Right lobe of liver (tissue), 6 donors: ENCODE data around the gene ADGRE2. TPM values are rescaled to one million over a fixed set of nuclear protein-coding genes. Genes with fewer than 3 reads are reported as not detected.

Experiments
- ATAC-seq, 4 donors: fragments of 200-7000 bp; cut with Tn5 transposase; one replicate each; pipeline ENCODE4 v1.9.1; 2020; ENCODE audit warnings: mild to moderate bottlenecking in 4 of 4, moderate library complexity in 4 of 4
- DNase-seq, 3 donors: peaks; one replicate each; pipeline ENCODE4 v3.0.0-alpha.2; 2020
- H3K27ac ChIP-seq, 3 donors: fragments of 200-600 bp; one replicate each; pipeline ENCODE4 v1.8.0; 2022
- H3K27me3 ChIP-seq, 2 donors: fragments of 200-600 bp; one replicate each; pipeline ENCODE4 v1.8.0; 2022
- H3K36me3 ChIP-seq, 4 donors: fragments of 200-600 bp; sonication (generic) in 1 of 4; one replicate each; pipeline versions ENCODE4 v1.5.1 to v1.8.0; 2017 to 2022; ENCODE audit warnings: control low read depth in 1 of 4
- H3K4me1 ChIP-seq, 4 donors: fragments of 200-600 bp; sonication (generic) in 1 of 4; one replicate each; pipeline versions ENCODE4 v1.5.1 to v1.8.0; 2017 to 2022; ENCODE audit warnings: control low read depth in 1 of 4
- H3K4me3 ChIP-seq, 3 donors: fragments of 200-600 bp; one replicate each; pipeline ENCODE4 v1.8.0; 2022
- H3K9me3 ChIP-seq, 4 donors: fragments of 200-600 bp; sonication (generic) in 1 of 4; one replicate each; pipeline versions ENCODE4 v1.5.1 to v1.8.0; 2017 to 2022; ENCODE audit warnings: control low read depth in 1 of 4
- POLR2A ChIP-seq: fragments of 450-650 bp; IDR thresholded peaks from one replicate; pipeline ENCODE4 v1.6.1; 2017; ENCODE audit warnings: antibody characterized with exemption, mild to moderate bottlenecking
- WGBS: methylation state at CpG from one replicate; pipeline ENCODE4 v1.1.6; 2018; ENCODE audit warnings: low coverage, low lambda C conversion rate; ENCODE audit not compliant: insufficient coverage; ENCODE audit errors: missing lambda C conversion rate; 5-methylcytosine and 5-hydroxymethylcytosine counted together
- intact Hi-C, 2 donors: fragments of 100-400 bp; cut with DNase I; formaldehyde crosslinking; loops; one replicate each; pipeline versions ENCODE4 v1.11.2 to v1.14.1; 2022
- total RNA-seq, 6 experiments: library from RNA; depleted of rRNA in 2 of 6; stranded (reverse); fragments of >200 nt in 2 of 6; fragmentation: NEBNext Ultra II Directional in 3 of 6; extraction: Animal tissue kit (Norgen Biotek cat#: 25700) in 3 of 6; gene quantifications; one replicate each; pipeline versions ENCODE4 v1.1.0 to v1.2.4, GENCODE V29; 2016 to 2023
- TF ChIP-seq, protein P1 (sequence below), 4 donors: fragments of 200-600 bp in 3 of 4; fragments of 450-650 bp in 1 of 4; IDR thresholded peaks; one replicate each; pipeline versions ENCODE4 v1.5.1 to v1.8.0; 2016 to 2022; ENCODE audit warnings: antibody characterized with exemption in 4 of 4, mild to moderate bottlenecking in 2 of 4
- donor health status: DM: no; HTN: yes; CAD: no.
- donor health status: DM: no; HTN: no; CAD: no.
- donor health status: DM: no; HTN: no; CAD: no.
- donor health status: DM: no; HTN: yes; CAD: no.
- donor health status: DM: no; HTN: yes; CAD: no.

The ADGRE2 gene
- total RNA-seq, 6 experiments from 2014 or later = 1.6 to 5.7 (median 1.9) TPM

DNA sequence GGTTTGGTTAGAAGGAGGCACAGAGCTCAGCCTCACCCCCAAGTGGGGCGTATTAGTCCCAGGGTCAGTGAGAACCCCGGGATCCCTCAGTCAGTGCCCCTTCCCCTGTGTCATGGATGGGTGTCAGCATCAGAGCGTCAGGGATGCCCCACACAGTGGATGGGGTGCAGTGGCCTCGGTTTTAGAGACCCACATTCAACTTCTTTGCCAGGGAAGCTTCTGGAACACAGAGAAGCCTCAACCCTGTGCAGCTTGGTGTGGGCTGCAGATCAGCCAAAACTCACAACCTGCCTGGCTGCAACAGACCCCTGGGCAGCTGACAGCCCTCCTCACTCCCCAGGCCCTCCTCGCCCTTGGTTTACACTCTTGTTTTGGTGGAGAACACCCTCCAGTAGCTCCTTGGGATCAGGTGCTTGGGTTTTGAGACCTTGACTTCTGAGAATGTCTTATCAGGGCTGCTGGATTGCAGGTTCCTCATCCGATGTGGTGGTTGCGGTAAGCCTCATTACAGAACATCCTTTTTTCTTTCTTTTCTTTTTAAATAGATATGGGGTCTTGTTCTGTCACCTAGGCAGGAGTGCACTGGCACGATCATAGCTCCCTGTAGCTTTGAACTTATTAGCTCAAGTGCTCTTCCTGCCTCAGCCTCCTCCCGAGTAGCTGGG, 77.5 kb downstream of the ADGRE2 start:
- intact Hi-C loops = no loop called here
- Histone ChIP-seq H3K9me3 (no peaks in the 10 kb centered on the region), H3K4me1 (no peaks in the 10 kb centered on the region), H3K27ac (no peak overlapping the region), H3K36me3 (peaks cover 0 to 48% (median 21%) of the 10 kb centered on the region in 4 donors), H3K4me3 (no peak overlapping the region), H3K27me3 (no peaks in the 10 kb centered on the region)
- ATAC-seq (no peak), DNase-seq (no peak)
- 93% methylated on average over 4 of the region's 9 CpGs for WGBS
- TF ChIP-seq POLR2A = no peak
- TF ChIP-seq, protein P1, sequence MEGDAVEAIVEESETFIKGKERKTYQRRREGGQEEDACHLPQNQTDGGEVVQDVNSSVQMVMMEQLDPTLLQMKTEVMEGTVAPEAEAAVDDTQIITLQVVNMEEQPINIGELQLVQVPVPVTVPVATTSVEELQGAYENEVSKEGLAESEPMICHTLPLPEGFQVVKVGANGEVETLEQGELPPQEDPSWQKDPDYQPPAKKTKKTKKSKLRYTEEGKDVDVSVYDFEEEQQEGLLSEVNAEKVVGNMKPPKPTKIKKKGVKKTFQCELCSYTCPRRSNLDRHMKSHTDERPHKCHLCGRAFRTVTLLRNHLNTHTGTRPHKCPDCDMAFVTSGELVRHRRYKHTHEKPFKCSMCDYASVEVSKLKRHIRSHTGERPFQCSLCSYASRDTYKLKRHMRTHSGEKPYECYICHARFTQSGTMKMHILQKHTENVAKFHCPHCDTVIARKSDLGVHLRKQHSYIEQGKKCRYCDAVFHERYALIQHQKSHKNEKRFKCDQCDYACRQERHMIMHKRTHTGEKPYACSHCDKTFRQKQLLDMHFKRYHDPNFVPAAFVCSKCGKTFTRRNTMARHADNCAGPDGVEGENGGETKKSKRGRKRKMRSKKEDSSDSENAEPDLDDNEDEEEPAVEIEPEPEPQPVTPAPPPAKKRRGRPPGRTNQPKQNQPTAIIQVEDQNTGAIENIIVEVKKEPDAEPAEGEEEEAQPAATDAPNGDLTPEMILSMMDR (IDR thresholded peaks at IDR 0.05) = no peak

DNA sequence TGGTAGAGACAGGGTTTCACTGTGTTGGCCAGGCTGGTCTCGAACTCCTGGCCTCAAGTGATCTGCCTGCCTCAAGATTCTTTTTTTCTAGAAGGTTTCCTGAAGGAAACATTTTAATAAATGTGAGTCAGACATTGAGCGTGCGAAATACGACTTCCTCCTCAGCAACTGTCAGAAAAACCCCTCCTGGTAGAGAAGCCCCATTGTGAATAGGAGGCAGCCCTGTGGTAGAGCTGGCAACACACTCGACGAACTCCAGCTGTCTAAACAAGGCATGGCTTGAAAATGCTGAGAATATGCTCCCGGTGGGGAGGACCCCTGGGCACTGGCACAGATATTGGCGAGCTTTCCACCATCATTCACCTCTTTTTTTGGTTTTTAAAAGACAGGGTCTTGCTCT, 78.7 kb downstream of the ADGRE2 start:
- Histone ChIP-seq H3K36me3 (peaks cover 0 to 57% (median 19%) of the 10 kb centered on the region in 4 donors), H3K27ac (no peak overlapping the region), H3K27me3 (no peaks in the 10 kb centered on the region), H3K4me3 (no peak overlapping the region), H3K9me3 (no peaks in the 10 kb centered on the region), H3K4me1 (no peaks in the 10 kb centered on the region)
- no peak for TF ChIP-seq POLR2A
- TF ChIP-seq, protein P1 (IDR thresholded peaks at IDR 0.05) = no peak
- no peak for ATAC-seq
- no peak for DNase-seq
- WGBS = 96% methylated on average over 4 of the region's 8 CpGs
- intact Hi-C loops = no loop called here

DNA sequence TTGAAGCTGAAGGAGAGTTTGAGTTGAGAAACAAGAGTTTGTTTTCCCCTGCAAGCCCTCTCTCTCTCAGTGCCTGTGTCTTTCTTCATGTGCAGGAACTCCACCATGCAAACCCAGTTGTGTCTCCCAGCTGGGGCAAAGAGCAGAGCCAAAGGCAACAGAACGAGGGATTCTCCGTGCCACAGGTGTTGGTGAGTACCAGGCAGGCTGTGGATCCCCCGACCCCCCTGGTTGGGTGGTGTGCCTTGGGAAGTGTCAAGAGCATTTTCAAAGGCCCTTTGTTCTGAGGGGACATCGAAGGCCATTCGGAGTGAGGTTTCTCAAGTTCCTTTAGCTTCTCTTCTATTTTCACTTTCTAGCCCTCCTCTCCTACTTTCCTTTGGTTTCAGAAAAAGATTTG, 82.9 kb downstream of the ADGRE2 start:
- Histone ChIP-seq H3K27ac (no peak overlapping the region), H3K36me3 (peaks cover 0 to 39% (median 7%) of the 10 kb centered on the region in 4 donors), H3K9me3 (no peaks in the 10 kb centered on the region), H3K4me3 (no peak overlapping the region), H3K27me3 (no peaks in the 10 kb centered on the region), H3K4me1 (peaks cover 0 to 8% (median 0%) of the 10 kb centered on the region in 4 donors)
- TF ChIP-seq, protein P1 (IDR thresholded peaks at IDR 0.05) = no peak
- no peak for TF ChIP-seq POLR2A
- intact Hi-C loops = no loop called here
- DNase-seq = no peak
- 92% methylated on average over 5 of the region's 5 CpGs for WGBS
- ATAC-seq = no peak

DNA sequence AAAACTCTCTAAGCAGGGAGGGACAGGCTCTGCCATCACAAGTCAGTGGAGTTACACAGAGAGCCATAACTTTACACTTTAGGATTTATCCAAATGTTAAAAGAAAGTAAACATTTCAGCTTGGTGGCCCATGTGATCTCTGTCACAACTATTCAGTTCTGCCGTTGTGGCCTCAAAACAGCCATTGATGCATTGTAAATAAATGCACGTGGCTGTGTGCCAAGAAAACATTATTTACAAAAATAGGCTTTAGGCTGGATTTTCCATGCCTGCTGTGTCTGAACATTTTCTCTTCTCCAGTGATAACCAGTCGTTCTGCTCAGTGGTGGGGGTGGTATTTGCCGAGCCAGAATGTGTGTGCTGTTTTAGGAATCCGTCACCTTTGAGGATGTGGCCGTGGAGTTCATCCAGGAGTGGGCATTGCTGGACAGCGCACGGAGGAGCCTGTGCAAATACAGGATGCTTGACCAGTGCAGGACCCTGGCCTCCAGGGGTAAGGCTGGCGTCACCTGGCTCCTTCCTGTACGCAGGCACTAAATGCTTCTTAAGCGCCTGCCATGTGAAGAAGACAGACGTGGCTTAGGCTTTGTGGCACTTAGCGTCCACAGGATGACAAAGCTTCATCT, 83.6 kb downstream of the ADGRE2 start:
- H3K4me3 ChIP-seq = no peak overlapping the region
- H3K27me3 ChIP-seq = no peaks in the 10 kb centered on the region
- H3K9me3 ChIP-seq = no peaks in the 10 kb centered on the region
- ATAC-seq (no peak), DNase-seq (no peak)
- H3K36me3 ChIP-seq = peaks cover 0 to 31% (median 4%) of the 10 kb centered on the region in 4 donors
- 43% methylated on average over 3 of the region's 13 CpGs for WGBS
- no peak overlapping the region for H3K27ac ChIP-seq
- no peak for TF ChIP-seq POLR2A
- TF ChIP-seq, protein P1 (IDR thresholded peaks at IDR 0.05) = no peak
- intact Hi-C loops = no loop called here
- peaks cover 0 to 9% (median 0%) of the 10 kb centered on the region in 4 donors for H3K4me1 ChIP-seq
